ENCODE results near the gene MMEL1. TPM values are rescaled to one million over a fixed set of nuclear protein-coding genes. Genes with fewer than 3 reads are reported as not detected.

Gene MMEL1
- total and polyA plus RNA-seq, 2 of the 13 experiments (the other 11 are each of a cell fraction or from before 2014, with no cell fraction given), result 0.48 TPM; not detected in 1

DNA sequence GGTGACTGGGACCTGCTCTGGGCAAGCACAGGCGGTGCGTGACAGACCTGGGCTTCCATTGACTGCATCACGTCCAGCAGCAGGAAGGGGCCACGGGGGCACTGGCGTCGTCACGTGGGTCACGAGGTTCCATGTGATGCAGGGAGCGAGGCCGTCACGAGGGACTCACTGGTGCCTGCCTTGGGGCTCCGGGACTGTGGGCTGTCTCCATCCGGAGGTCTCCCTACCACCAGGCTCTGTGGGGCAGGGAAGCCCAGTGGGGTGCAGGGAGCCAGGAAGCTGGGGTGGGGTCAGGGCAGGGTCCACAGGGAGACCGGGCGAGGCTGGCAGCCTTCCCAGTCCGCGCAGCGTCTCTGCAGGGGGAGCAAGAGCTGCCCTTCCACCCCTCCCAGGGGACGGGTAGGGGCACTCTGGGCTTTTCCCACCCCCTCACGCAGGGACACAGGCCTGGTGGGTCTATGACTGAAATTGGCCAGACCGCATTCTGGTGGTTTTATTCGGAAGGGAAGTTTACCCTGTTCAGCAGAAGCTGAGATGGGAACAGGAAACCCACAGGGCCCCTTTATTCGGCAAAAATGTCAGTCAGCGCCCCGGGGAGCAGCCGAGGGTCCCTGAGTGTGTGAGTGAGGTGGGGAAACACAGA is 77.1 kb downstream of the MMEL1 start (continued):
- TF ChIP-seq ZSCAN21 (CRISPR knock-in tag; IDR thresholded peaks at IDR 0.05; ENCODE audit: borderline replicate concordance), result peak; percentile 55; the same call in 1 of the 2 replicates
- 0 out of 2 replicates have a peak, but pooled peaks have one; percentile 70 for TF ChIP-seq ZNF766 (CRISPR knock-in tag; IDR thresholded peaks at IDR 0.05; ENCODE audit: borderline replicate concordance)
- no peak for TF ChIP-seq YY1 (IDR thresholded peaks at IDR 0.05; ENCODE audit: insufficient read depth, insufficient replicate concordance, low read depth, low read length)
- TF ChIP-seq CCAR2 (optimal IDR thresholded peaks at IDR 0.05; ENCODE audit: low read depth, low read length), result no peak
- TF ChIP-seq KMT2B (CRISPR knock-in tag; IDR thresholded peaks at IDR 0.05), result peak; percentile 31; the same call in 1 of the 2 replicates
- 0 out of 2 replicates have a peak, but pooled peaks have one; percentile 44 for TF ChIP-seq ZNF292 (CRISPR knock-in tag; IDR thresholded peaks at IDR 0.05; ENCODE audit: borderline replicate concordance, low read depth)
- TF ChIP-seq TCF12 (IDR thresholded peaks at IDR 0.05), result no peak
- 0 out of 2 replicates have a peak, but pooled peaks have one; percentile 54 for TF ChIP-seq TCF12 (CRISPR knock-in tag; IDR thresholded peaks at IDR 0.05)
- no peak for TF ChIP-seq ZNF589 (CRISPR knock-in tag; conservative IDR thresholded peaks at IDR 0.05)
- TF ChIP-seq AKNA (CRISPR knock-in tag; IDR thresholded peaks at IDR 0.05; ENCODE audit: borderline replicate concordance), result no peak
- TF ChIP-seq PPARG (CRISPR knock-in tag; conservative IDR thresholded peaks at IDR 0.05), result no peak
- TF ChIP-seq SP2 (CRISPR knock-in tag; IDR thresholded peaks at IDR 0.05), result no peak
- no peak for TF ChIP-seq ZNF543 (CRISPR knock-in tag; IDR thresholded peaks at IDR 0.05)
- TF ChIP-seq THRA (CRISPR knock-in tag; IDR thresholded peaks at IDR 0.05; ENCODE audit: borderline replicate concordance), result no peak
- peak; percentile 18; the same call in 1 of the 2 replicates for TF ChIP-seq ZBED4 (CRISPR knock-in tag; IDR thresholded peaks at IDR 0.05; ENCODE audit: borderline replicate concordance)
- peak; percentile 52; the same call in 1 of the 2 replicates for TF ChIP-seq KDM5B (CRISPR knock-in tag; IDR thresholded peaks at IDR 0.05; ENCODE audit: borderline replicate concordance)
- TF ChIP-seq JUNB (CRISPR knock-in tag; IDR thresholded peaks at IDR 0.05; ENCODE audit: borderline replicate concordance), result no peak

Data from HepG2 (cell line).